Activated naive CD8-positive, alpha-beta T cell treated with anti-CD3 and anti-CD28 coated beads for 36 hours (primary cell): Measurements from ENCODE around the gene OLFM2. TPM values are rescaled to one million over a fixed set of nuclear protein-coding genes. Genes with fewer than 3 reads are reported as not detected.
A peak's percentile ranks its signal among the peaks of the same experiment; 100 is the strongest.

ENCODE experiments used
- DNase-seq: peaks from one replicate; pipeline ENCODE4 v3.0.0; 2021
- H3K27ac Mint-ChIP-seq: one replicate; pipeline ENCODE4 v1.8.0; 2022; ENCODE audit warnings: mild to moderate bottlenecking, moderate library complexity, mixed read lengths
- H3K27me3 Mint-ChIP-seq: one replicate; pipeline ENCODE4 v1.8.0; 2022; ENCODE audit warnings: mild to moderate bottlenecking, mixed read lengths
- H3K36me3 Mint-ChIP-seq: one replicate; pipeline ENCODE4 v1.8.0; 2021; ENCODE audit warnings: mild to moderate bottlenecking, mixed read lengths
- H3K4me1 Mint-ChIP-seq: one replicate; pipeline ENCODE4 v1.8.0; 2021; ENCODE audit warnings: mixed read lengths
- H3K4me3 Mint-ChIP-seq: one replicate; pipeline ENCODE4 v1.8.0; 2022; ENCODE audit warnings: mild to moderate bottlenecking, moderate library complexity, mixed read lengths
- H3K9me3 Mint-ChIP-seq: one replicate; pipeline ENCODE4 v1.8.0; 2022; ENCODE audit warnings: mixed read lengths
- total RNA-seq, 2 experiments: library from RNA; stranded (reverse); gene quantifications; one replicate each; pipeline ENCODE4 v1.2.3, GENCODE V29; 2021

The OLFM2 gene
- 1 to 10 TPM; 2.7 to 2.9 TPM for total RNA-seq

DNA sequence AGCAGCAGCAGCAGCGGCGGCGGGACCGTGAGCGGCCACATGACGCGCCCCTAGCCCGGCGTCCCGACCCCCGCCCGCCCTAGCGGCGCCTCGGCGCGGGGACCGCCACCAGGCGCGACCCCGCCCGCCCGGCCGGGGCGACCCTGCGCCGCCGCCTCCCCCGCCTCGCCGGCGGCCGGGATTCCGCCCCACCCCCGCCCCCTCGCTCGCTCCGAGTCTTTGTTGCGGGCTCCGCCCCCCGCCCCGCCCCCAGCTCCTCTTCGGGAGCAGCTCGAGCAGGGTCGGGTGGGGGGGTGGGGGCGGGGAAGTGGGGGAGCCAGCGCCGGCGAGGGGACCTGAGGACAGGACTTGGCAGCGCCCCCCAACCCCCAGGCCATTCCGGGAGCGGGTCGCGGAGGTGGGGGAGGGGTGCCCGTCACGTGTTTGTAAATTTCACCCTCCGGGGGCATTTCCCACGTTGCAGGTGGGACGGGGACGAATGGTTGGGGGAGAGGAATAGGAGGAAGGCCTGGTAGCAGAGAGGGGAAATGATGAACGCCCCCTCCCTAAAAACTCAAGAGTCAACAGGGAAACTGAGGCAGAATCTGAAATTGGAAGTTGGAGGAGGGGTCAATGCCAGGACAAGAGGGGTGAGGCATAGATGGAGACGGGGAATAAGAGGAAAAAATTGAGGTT lies at the start of gene OLFM2:
Gene OLFM2 (minus strand): TSS at position 190 of the 675 bp plus-strand sequence. CDS start 149 bp downstream, at position 41.
- Mint-ChIP-seq H3K36me3 (peaks cover 2% of the 10 kb centered on the region), H3K27ac (no peak within 1 kb of the TSS), H3K4me1 (peaks cover 16% of the 10 kb centered on the region), H3K9me3 (peaks cover 4% of the 10 kb centered on the region), H3K4me3 (peak within 1 kb of the TSS; percentile 29), H3K27me3 (peaks cover 70% of the 10 kb centered on the region)
- DNase-seq: no peak

DNA sequence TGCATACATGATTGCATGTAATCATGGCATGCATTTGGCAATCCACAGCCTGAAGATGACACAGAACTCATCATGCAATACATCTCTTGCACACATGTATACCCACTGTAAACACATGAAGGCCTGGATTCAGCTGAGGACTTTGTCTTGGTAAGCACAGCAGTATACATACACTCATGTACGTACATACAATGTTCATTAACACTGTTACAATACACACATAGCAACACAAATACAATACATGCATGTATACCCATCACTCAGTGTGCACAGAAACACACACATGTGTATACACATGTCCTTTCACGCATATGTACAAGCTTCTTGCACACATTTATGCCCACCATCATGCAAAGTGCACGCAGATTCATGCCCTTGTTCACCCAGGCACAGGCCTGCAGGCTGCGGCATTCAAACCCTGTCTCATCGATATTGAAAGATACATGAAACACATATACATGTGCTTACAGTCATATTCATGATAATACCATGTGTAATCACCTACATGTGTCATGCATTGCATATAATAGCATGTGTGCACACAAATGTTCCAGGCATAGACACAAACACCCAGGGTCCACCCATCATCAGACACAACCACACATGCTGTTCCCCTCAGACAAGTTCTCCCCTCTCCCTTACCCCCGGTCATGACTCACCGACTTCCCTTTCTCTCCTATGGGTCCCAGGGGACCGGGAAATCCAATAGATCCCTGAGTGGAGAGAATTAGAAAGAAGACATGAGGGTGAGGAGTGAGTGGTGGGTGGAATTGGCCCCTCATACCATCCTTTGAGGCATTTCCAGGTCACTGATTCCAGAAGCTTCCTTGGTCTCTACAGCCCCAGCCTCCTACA lies 45.3 kb upstream of the OLFM2 start:
- Mint-ChIP-seq H3K27me3 (peaks cover 21% of the 10 kb centered on the region), H3K4me1 (no peaks in the 10 kb centered on the region), H3K27ac (no peak overlapping the region), H3K4me3 (no peak overlapping the region), H3K36me3 (peaks cover 2% of the 10 kb centered on the region), H3K9me3 (peaks cover 4% of the 10 kb centered on the region)
- no peak for DNase-seq

DNA sequence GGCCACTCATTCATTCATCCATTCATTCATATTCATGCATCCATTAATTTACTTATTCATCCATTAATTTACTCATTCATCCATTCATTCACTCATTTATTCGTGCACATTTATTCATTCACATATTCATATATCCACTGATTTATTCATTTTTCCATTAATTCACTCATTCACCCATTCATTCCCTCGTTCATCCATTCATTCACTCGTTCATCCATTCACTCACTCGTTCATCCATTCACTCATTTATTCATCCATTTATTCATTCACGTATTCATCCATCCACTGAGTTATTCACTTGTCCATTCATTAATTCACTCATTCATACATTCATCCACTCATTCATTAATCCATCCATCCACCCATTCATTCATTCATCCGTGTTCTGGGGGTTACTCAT lies 35.8 kb upstream of the OLFM2 start:
- Mint-ChIP-seq H3K27me3 (peaks cover 19% of the 10 kb centered on the region), H3K27ac (no peak overlapping the region), H3K9me3 (peaks cover 3% of the 10 kb centered on the region)

DNA sequence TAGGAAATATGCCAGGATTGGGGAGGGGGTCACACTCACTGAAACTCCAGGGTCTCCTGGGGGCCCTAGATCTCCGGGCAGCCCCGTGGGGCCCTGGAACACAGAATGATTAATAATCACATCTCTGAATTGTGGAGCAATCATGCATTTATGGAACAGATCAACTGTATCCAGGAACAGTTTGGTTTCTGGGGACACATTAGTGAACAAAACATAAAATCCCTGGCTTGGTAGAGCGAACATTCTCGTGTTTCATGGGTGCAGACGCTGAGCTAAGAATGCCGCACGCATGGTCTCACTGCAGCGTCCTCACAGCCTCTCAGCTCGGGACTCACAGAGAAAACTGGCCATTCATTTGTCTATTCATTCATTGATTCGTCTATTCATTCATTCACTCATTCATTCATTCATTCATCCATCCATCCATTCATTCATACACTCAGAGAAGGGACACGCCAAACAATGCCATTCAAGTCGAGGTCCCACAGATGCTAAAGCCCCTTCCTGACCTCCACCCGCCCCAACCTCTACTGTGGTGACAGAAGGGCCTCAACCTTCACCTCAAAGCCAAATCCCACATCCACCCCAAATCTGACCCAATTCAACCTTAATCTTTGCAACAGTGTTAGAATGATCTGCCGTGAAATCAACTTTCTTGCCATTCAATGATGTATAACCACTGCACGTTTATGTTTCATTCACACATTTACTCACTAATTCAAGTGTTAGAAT lies 35.0 kb upstream of the OLFM2 start:
- DNase-seq: no peak
- no peak overlapping the region for H3K4me3 Mint-ChIP-seq
- H3K4me1 Mint-ChIP-seq: peaks cover 2% of the 10 kb centered on the region
- H3K36me3 Mint-ChIP-seq: no peaks in the 10 kb centered on the region
- no peak overlapping the region for H3K27ac Mint-ChIP-seq
- H3K9me3 Mint-ChIP-seq: peaks cover 3% of the 10 kb centered on the region
- peaks cover 24% of the 10 kb centered on the region for H3K27me3 Mint-ChIP-seq

More for the DNA sequence above, 35.8 kb upstream of the OLFM2 start:
- no peak for DNase-seq
- H3K4me1 Mint-ChIP-seq: no peaks in the 10 kb centered on the region
- no peaks in the 10 kb centered on the region for H3K36me3 Mint-ChIP-seq
- H3K4me3 Mint-ChIP-seq: no peak overlapping the region

DNA sequence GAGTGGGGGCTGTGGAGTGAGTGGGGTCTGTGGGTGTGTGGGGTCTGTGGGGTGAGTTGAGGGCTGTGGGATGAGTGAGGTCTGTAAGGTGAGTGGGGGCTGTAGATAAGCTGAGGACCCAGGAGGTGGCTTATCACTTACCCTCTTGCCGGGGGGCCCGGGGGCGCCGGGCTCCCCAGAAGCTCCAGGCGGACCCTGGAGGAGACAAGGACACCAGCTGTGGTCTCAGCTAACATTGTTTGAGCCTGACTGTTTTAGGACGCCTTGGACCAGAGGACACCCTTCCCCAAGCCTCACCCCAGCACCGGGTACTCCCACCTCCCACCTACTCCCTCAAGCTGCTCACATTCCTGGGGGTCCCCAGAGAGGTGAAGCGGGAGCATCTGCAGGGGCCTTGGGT lies 34.2 kb upstream of the OLFM2 start:
- Mint-ChIP-seq H3K4me3 (no peak overlapping the region), H3K27me3 (peaks cover 31% of the 10 kb centered on the region), H3K36me3 (no peaks in the 10 kb centered on the region), H3K27ac (no peak overlapping the region), H3K9me3 (peaks cover 3% of the 10 kb centered on the region), H3K4me1 (peaks cover 2% of the 10 kb centered on the region)
- no peak for DNase-seq

DNA sequence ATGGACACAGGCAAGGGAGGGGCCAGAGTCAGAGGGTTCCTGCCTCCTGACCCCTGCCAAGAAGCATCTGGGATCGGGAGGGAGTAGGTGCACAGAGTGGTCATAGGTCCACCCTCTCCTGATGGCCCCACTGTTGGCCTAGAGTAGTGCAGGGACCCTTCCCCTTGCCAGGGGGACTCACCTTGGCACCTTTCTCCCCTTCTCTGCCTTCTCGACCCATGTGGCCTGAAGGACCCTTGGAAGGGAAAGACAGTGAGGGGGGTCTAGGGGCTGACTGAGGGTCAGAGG lies 33.3 kb upstream of the OLFM2 start:
- Mint-ChIP-seq H3K27ac (no peak overlapping the region), H3K4me1 (peaks cover 2% of the 10 kb centered on the region), H3K36me3 (no peaks in the 10 kb centered on the region), H3K9me3 (peaks cover 3% of the 10 kb centered on the region), H3K4me3 (no peak overlapping the region), H3K27me3 (peaks cover 38% of the 10 kb centered on the region)
- no peak for DNase-seq

DNA sequence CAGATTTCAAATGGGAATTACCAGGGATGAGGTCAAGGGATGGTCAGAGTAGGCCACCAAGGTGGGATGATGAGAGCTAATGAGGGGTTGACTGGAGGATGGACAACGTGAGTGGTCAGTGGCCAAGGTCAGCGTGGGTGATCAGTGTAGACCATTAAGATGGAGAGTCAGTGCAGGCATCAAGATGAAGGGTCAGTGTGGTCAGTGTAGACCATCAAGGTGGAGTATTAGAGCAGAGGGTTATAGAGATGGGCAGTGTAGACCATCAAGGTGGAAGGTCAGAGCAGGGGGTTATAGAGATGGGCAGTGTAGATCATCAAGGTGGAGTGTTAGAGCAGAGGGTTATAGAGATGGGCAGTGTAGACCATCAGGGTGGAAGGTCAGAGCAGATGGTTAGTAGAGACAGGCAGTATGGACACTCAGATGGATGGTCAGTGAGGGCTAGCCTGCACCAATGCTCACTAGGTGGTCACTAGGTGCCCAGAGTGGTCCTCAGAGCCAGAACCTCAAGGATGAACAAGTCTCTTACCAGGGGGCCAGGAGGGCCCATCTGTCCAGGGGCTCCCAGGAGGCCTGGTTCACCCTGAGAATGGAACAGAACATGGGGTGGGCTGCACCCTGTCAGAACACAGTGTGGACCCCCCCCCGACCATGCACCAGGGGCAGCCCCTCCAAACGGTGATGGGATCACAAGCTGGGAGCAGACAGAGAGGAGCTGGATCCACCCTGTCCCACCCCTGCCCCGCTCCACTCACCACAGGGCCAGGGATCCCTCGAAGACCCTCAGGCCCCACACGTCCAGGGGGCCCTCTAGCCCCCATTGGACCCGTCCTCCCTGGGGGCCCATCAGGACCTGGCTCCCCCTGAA lies 32.7 kb upstream of the OLFM2 start:
- Mint-ChIP-seq H3K27ac (no peak overlapping the region), H3K9me3 (peaks cover 3% of the 10 kb centered on the region), H3K27me3 (peaks cover 38% of the 10 kb centered on the region), H3K4me3 (no peak overlapping the region), H3K4me1 (peaks cover 2% of the 10 kb centered on the region), H3K36me3 (no peaks in the 10 kb centered on the region)
- DNase-seq: no peak

DNA sequence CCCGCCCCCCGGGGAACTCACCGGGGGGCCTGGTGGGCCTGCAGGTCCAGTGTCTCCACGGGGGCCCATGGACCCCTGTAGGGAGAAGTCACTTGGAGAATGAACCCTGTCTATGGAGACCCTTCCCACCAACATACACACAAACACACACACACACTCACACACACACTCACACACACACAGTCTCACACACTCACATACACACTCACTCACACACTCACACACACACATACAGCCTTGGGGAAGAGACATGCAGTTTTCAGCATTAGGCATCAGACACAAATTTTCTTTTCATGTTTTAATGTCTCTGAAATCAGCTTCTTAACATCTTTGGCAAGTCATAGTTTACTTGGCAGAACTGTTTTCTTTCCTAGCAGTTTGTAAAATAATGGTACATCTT lies 31.0 kb upstream of the OLFM2 start:
- Mint-ChIP-seq H3K4me1 (peaks cover 2% of the 10 kb centered on the region), H3K9me3 (peaks cover 3% of the 10 kb centered on the region)

DNA sequence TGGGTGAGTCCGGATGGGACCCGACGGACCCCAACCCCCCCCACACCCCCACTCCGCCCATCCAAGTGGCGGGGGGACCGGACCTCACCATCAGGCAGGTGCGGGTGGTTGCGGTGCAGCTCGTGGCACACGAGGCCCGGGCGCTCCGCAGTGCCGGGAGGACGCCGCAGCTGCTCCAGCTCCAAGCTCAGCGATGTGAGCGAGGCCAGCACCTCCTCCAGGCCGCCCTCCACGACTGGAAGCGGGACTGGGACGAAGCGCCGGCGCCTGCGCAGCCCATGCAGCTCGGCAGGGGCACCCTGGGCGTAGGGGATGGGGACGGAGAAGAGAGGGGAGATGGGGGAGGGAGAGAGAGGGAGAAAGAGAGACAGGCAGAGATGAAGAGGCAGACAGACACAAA lies 30.1 kb upstream of the OLFM2 start:
- Mint-ChIP-seq H3K9me3 (no peaks in the 10 kb centered on the region), H3K27me3 (peaks cover 53% of the 10 kb centered on the region), H3K27ac (no peak overlapping the region), H3K36me3 (no peaks in the 10 kb centered on the region), H3K4me3 (no peak overlapping the region), H3K4me1 (peaks cover 2% of the 10 kb centered on the region)
- DNase-seq: no peak

More for the DNA sequence above, 31.0 kb upstream of the OLFM2 start:
- DNase-seq: no peak
- no peak overlapping the region for H3K4me3 Mint-ChIP-seq
- H3K27me3 Mint-ChIP-seq: peaks cover 50% of the 10 kb centered on the region
- H3K27ac Mint-ChIP-seq: no peak overlapping the region
- no peaks in the 10 kb centered on the region for H3K36me3 Mint-ChIP-seq

DNA sequence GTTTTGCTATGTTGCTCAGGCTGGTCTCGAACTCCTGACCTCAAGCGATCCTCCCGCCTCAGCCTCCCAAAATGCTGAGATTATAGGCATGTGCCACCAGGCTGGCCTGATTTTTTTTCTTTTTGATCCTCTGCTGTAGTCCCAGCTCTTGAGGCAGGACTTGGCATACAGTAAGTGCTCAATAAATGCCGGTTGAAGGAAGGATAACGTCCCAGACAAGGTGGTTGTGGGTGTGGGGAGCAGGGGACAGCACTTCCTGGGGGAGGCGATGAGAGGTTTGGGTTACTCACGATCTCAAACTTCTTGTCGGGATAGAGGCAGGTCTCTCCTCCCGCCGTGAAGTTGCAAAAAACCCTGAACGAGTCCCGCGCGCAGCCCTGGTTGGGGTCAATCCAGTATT lies 29.7 kb upstream of the OLFM2 start:
- Mint-ChIP-seq H3K27ac (no peak overlapping the region), H3K36me3 (no peaks in the 10 kb centered on the region), H3K9me3 (no peaks in the 10 kb centered on the region), H3K4me3 (no peak overlapping the region), H3K27me3 (peaks cover 54% of the 10 kb centered on the region), H3K4me1 (peaks cover 2% of the 10 kb centered on the region)
- no peak for DNase-seq

DNA sequence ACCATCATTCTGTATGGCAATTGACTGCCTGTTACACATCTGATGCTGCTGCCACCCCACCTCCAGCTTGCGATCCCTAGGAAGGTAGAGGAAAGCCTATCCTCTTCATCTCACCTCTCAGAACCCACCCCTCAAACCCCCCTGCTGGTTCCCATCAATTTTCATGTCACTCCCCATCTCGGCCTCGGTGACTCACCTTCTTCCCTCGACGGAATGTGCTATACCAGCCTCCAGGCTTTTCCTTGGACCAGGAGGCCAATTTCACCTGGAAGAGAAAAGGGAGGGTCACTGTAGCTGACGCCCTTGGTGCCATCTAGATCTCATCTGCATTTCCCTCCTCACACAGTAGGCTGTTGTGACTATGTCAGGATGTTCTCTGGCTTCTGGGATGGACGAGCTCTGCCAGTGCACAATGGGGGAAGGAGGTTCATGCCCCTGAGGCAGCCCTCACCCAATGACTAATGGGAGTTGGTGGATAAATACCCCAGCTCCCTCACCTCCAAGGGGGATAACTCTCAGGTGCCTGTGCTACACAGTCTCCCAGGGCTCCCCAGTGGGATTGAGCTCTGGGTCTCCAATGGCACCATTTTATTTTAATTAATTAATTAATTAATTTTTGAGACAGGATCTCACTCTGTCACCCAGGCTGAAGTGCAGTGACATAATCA lies 26.4 kb upstream of the OLFM2 start:
- no peak for DNase-seq
- Mint-ChIP-seq H3K4me3 (no peak overlapping the region), H3K27me3 (peaks cover 67% of the 10 kb centered on the region), H3K36me3 (no peaks in the 10 kb centered on the region), H3K9me3 (no peaks in the 10 kb centered on the region), H3K27ac (no peak overlapping the region), H3K4me1 (peaks cover 2% of the 10 kb centered on the region)

DNA sequence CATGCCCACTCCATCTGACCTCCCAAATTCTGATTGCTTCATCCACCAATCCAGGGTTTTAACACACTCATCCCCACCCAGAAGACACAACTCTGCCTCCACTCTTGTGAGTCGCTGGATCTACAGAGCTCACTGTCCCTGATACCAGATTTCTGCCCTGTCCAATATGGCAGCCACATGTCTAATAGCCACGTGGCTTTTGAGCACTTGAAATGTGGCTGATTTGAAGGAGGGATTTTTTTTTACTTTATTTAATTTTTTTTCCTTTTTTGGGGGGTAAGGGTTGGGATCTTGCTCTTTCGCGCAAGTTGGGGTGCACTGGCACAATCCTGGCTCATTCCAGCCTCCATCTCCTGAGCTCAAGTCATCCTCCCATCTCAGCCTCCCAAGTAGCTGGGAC lies 24.8 kb upstream of the OLFM2 start:
- Mint-ChIP-seq H3K4me3 (no peak overlapping the region), H3K36me3 (no peaks in the 10 kb centered on the region), H3K27ac (no peak overlapping the region), H3K9me3 (no peaks in the 10 kb centered on the region), H3K27me3 (peaks cover 61% of the 10 kb centered on the region), H3K4me1 (no peaks in the 10 kb centered on the region)
- no peak for DNase-seq

DNA sequence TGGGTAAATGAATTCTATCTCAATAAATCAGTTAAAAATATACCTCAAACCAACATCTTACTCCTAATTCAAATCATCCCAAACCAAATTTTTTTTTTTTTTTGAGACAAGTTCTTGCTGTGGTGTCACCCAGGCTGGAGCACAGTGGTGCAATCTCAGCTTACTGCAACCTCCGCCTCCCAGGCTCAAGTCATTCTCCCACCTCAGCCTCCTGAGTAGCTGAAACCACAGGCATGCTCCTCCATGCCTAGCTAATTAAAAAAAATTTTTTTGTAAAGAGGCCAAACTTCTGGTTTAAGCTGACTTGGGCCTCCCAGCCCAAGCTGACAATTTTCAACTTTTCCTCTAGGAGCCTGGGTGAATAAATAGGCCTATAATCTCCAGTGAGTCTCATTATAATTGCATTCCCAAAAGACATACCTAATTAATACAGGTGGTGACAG lies 22.1 kb upstream of the OLFM2 start:
- Mint-ChIP-seq H3K27ac (no peak overlapping the region), H3K4me3 (no peak overlapping the region), H3K27me3 (peaks cover 43% of the 10 kb centered on the region), H3K36me3 (no peaks in the 10 kb centered on the region), H3K4me1 (no peaks in the 10 kb centered on the region), H3K9me3 (no peaks in the 10 kb centered on the region)
- no peak for DNase-seq

DNA sequence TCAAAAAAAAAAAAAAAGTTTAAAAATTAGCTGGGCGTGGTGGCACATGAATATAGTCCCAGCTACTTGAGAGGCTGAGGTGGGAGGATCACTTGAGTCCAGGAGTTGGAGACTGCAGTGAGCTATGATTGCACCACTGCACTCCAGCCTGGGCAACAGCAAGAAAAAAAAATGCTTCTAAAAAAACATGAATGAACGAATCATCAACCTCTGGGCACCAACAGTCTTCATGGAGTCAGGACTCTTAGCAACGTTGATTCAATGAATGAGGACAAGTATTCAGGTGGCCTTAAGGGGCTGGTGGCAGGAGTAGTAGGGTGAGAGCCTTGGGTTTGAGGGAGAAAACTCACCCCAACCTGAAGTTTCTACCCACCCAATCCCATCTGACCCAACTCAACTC lies 20.6 kb upstream of the OLFM2 start:
- Mint-ChIP-seq H3K4me1 (no peaks in the 10 kb centered on the region), H3K4me3 (no peak overlapping the region), H3K9me3 (no peaks in the 10 kb centered on the region), H3K27ac (no peak overlapping the region), H3K36me3 (no peaks in the 10 kb centered on the region), H3K27me3 (peaks cover 37% of the 10 kb centered on the region)
- DNase-seq: no peak
